HEK293 (cell line): Measurements from ENCODE around the gene ERGIC1.

Experiments
- CTCF ChIA-PET: fragments of 350-600 bp; formaldehyde crosslinking; extraction: SDS; loops from one replicate; lab custom pipeline; 2021; ENCODE audit warnings: antibody characterized with exemption; lab: Yijun Ruan, JAX
- POLR2A ChIA-PET: fragments of 300-600 bp; formaldehyde crosslinking; extraction: SDS; loops from one replicate; lab custom pipeline; 2020; ENCODE audit warnings: antibody characterized with exemption, inconsistent platforms; lab: Yijun Ruan, JAX
- H3K27ac ChIP-seq: fragments of 200-500 bp; sonication (Bioruptor generic); 2 replicates; pipeline ENCODE4 v1.5.1; 2014; ENCODE audit warnings: low read depth, low read length, control low read depth, inconsistent platforms; ENCODE audit errors: extremely low read depth
- H3K36me3 ChIP-seq, 2 experiments: fragments of 200-500 bp in 1 of 2; sonication (Bioruptor generic) in 1 of 2; 1 replicate in 1 of 2; 2 replicates in 1 of 2; pipeline ENCODE4 v1.5.1; 2014 to 2017; ENCODE audit warnings: inconsistent platforms in 2 of 2, low read length in 2 of 2; ENCODE audit not compliant: control insufficient read depth in 2 of 2, insufficient read depth in 1 of 2
- H3K4me1 ChIP-seq: fragments of 200-500 bp; sonication (Bioruptor generic); 2 replicates; pipeline ENCODE4 v1.5.1; 2014; ENCODE audit warnings: mild to moderate bottlenecking, low read length, inconsistent platforms; ENCODE audit not compliant: control insufficient read depth, insufficient read depth
- H3K4me3 ChIP-seq: 2 replicates; pipeline ENCODE4 v1.5.1; 2011; ENCODE audit warnings: low read depth, mild to moderate bottlenecking, control low read depth, low read length, moderate library complexity
- H3K9me3 ChIP-seq: fragments of 200-500 bp; sonication (Bioruptor generic); 2 replicates; pipeline ENCODE4 v1.5.1; 2014; ENCODE audit warnings: low read depth, low read length, inconsistent platforms; ENCODE audit not compliant: control insufficient read depth, insufficient read depth
- EGR2 ChIP-seq: fragments of 450-650 bp; formaldehyde crosslinking; IDR thresholded peaks from 2 replicates; pipeline ENCODE4 v1.5.1; 2016; ENCODE audit warnings: low read depth, missing biosample characterization, missing genetic modification characterization
- HOXC10 ChIP-seq: sonication (generic); formaldehyde crosslinking; IDR thresholded peaks from 2 replicates; pipeline ENCODE4 v1.8.1; 2023; ENCODE audit warnings: mild to moderate bottlenecking, missing genetic modification reagents
- KLF7 ChIP-seq: fragments of 450-650 bp; formaldehyde crosslinking; IDR thresholded peaks from 2 replicates; pipeline ENCODE4 v1.5.1; 2016; ENCODE audit warnings: missing biosample characterization, missing genetic modification characterization, borderline replicate concordance
- KLF8 ChIP-seq: fragments of 450-650 bp; formaldehyde crosslinking; IDR thresholded peaks from 2 replicates; pipeline ENCODE4 v1.5.1; 2016; ENCODE audit warnings: missing biosample characterization, missing genetic modification characterization
- ZFP41 ChIP-seq: fragments of 450-650 bp; formaldehyde crosslinking; IDR thresholded peaks from 2 replicates; pipeline ENCODE4 v1.5.1; 2016; ENCODE audit warnings: missing biosample characterization, missing genetic modification characterization, borderline replicate concordance
- ZFP69B ChIP-seq: fragments of 450-650 bp; formaldehyde crosslinking; IDR thresholded peaks from 2 replicates; pipeline ENCODE4 v1.5.1; 2016; ENCODE audit warnings: missing biosample characterization, missing genetic modification characterization
- ZIC2 ChIP-seq: fragments of 450-650 bp; formaldehyde crosslinking; IDR thresholded peaks from 2 replicates; pipeline ENCODE4 v1.5.1; 2016; ENCODE audit warnings: missing biosample characterization, missing genetic modification characterization
- ZNF16 ChIP-seq: fragments of 450-650 bp; formaldehyde crosslinking; IDR thresholded peaks from 2 replicates; pipeline ENCODE4 v1.5.1; 2016; ENCODE audit warnings: low read depth, missing biosample characterization, missing genetic modification characterization
- ZNF169 ChIP-seq: fragments of 450-650 bp; formaldehyde crosslinking; IDR thresholded peaks from 2 replicates; pipeline ENCODE4 v1.5.1; 2016; ENCODE audit warnings: missing biosample characterization, missing genetic modification characterization
- ZNF214 ChIP-seq: fragments of 450-650 bp; formaldehyde crosslinking; IDR thresholded peaks from 2 replicates; pipeline ENCODE4 v1.5.1; 2017; ENCODE audit warnings: missing biosample characterization, mild to moderate bottlenecking, missing genetic modification characterization, borderline replicate concordance
- ZNF248 ChIP-seq: fragments of 450-650 bp; formaldehyde crosslinking; IDR thresholded peaks from 2 replicates; pipeline ENCODE4 v1.5.1; 2017; ENCODE audit warnings: missing biosample characterization, missing genetic modification characterization
- ZNF274 ChIP-seq, 2 experiments: fragments of 200-500 bp in 1 of 2; fragments of 450-650 bp in 1 of 2; sonication (Bioruptor generic) in 1 of 2; formaldehyde crosslinking in 1 of 2; IDR thresholded peaks; 2 replicates each; pipeline versions ENCODE4 v1.5.1 to v1.6.1; 2014 to 2016; ENCODE audit warnings: borderline replicate concordance in 1 of 2, inconsistent platforms in 1 of 2, low read length in 1 of 2, missing biosample characterization in 1 of 2, missing genetic modification characterization in 1 of 2
- ZNF292 ChIP-seq: fragments of 450-650 bp; formaldehyde crosslinking; IDR thresholded peaks from 2 replicates; pipeline ENCODE4 v1.5.1; 2016; ENCODE audit warnings: low read depth, missing biosample characterization, missing genetic modification characterization, borderline replicate concordance
- ZNF341 ChIP-seq: fragments of 450-650 bp; formaldehyde crosslinking; IDR thresholded peaks from 2 replicates; pipeline ENCODE4; 2016; ENCODE audit warnings: low read depth, missing biosample characterization, missing genetic modification characterization
- ZNF391 ChIP-seq: fragments of 450-650 bp; formaldehyde crosslinking; IDR thresholded peaks from 2 replicates; pipeline ENCODE4 v1.5.1; 2016; ENCODE audit warnings: low read depth, missing biosample characterization, missing genetic modification characterization, borderline replicate concordance
- ZNF398 ChIP-seq: fragments of 450-650 bp; formaldehyde crosslinking; IDR thresholded peaks from 2 replicates; pipeline ENCODE4 v1.5.1; 2017; ENCODE audit warnings: missing biosample characterization, missing genetic modification characterization
- ZNF433 ChIP-seq: fragments of 450-650 bp; formaldehyde crosslinking; IDR thresholded peaks from 2 replicates; pipeline ENCODE4 v1.5.1; 2016; ENCODE audit warnings: missing biosample characterization, missing genetic modification characterization, low read depth
- ZNF558 ChIP-seq: fragments of 450-650 bp; formaldehyde crosslinking; IDR thresholded peaks from 2 replicates; pipeline ENCODE4 v1.5.1; 2016; ENCODE audit warnings: missing biosample characterization, missing genetic modification characterization
- ZNF585B ChIP-seq: fragments of 450-650 bp; formaldehyde crosslinking; IDR thresholded peaks from 2 replicates; pipeline ENCODE4 v1.5.1; 2016; ENCODE audit warnings: missing biosample characterization, missing genetic modification characterization
- ZNF624 ChIP-seq: fragments of 450-650 bp; formaldehyde crosslinking; IDR thresholded peaks from 2 replicates; pipeline ENCODE4 v1.5.1; 2017; ENCODE audit warnings: missing biosample characterization, missing genetic modification characterization
- ZSCAN30 ChIP-seq: fragments of 450-650 bp; IDR thresholded peaks from 2 replicates; pipeline ENCODE4 v1.5.1; 2018; ENCODE audit warnings: missing biosample characterization, mild to moderate bottlenecking, missing genetic modification characterization, moderate library complexity
- TF ChIP-seq, protein P1 (sequence below): fragments of 450-650 bp; formaldehyde crosslinking; optimal IDR thresholded peaks from 2 replicates; pipeline ENCODE3; 2016; ENCODE audit warnings: missing biosample characterization, mild to moderate bottlenecking, missing genetic modification characterization
- TF ChIP-seq, protein P2 (sequence below): fragments of 450-650 bp; formaldehyde crosslinking; IDR thresholded peaks from 2 replicates; pipeline ENCODE4 v1.5.1; 2016; ENCODE audit warnings: missing biosample characterization, missing genetic modification characterization
- TF ChIP-seq, protein P3 (sequence below): fragments of 450-650 bp; formaldehyde crosslinking; IDR thresholded peaks from 2 replicates; pipeline ENCODE4 v1.5.1; 2016; ENCODE audit warnings: missing biosample characterization, missing genetic modification characterization

Gene ERGIC1

DNA sequence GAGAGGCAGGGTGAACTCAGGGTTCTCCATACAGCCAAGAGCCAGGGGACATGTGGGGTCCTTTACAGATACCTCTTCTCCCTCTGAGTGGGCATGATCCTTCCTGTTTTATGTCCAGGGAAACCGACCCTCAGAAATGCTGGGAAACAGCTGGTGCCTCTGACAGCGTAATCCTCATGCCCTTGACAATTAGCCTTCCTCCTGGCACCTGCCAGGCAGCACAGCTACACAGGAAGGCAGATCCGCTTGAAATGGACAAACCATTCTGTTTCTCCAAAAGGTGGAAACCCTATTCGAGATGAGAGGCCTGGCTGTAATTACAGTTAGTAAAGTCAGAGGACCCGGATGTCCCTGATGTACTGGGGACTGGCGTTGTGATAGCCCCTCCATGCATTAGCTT, 7.2 kb downstream of the ERGIC1 start:
- no peak for TF ChIP-seq ZFP69B
- TF ChIP-seq ZNF248 (tag by site-specific recombination), result no peak
- no peak for TF ChIP-seq ZNF433 (tag by site-specific recombination)
- no peak for TF ChIP-seq HOXC10 (CRISPR knock-in tag)
- TF ChIP-seq, protein P1, sequence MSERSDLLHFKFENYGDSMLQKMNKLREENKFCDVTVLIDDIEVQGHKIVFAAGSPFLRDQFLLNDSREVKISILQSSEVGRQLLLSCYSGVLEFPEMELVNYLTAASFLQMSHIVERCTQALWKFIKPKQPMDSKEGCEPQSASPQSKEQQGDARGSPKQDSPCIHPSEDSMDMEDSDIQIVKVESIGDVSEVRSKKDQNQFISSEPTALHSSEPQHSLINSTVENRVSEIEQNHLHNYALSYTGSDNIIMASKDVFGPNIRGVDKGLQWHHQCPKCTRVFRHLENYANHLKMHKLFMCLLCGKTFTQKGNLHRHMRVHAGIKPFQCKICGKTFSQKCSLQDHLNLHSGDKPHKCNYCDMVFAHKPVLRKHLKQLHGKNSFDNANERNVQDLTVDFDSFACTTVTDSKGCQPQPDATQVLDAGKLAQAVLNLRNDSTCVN (tag by site-specific recombination), result no peak
- TF ChIP-seq ZNF585B (tag by site-specific recombination), result no peak
- TF ChIP-seq ZNF16 (tag by site-specific recombination), result no peak
- no peak for TF ChIP-seq ZSCAN30
- no peak for TF ChIP-seq ZFP41 (tag by site-specific recombination)
- TF ChIP-seq ZNF169 (tag by site-specific recombination), result no peak
- no peak for TF ChIP-seq ZNF214
- TF ChIP-seq, protein P2, sequence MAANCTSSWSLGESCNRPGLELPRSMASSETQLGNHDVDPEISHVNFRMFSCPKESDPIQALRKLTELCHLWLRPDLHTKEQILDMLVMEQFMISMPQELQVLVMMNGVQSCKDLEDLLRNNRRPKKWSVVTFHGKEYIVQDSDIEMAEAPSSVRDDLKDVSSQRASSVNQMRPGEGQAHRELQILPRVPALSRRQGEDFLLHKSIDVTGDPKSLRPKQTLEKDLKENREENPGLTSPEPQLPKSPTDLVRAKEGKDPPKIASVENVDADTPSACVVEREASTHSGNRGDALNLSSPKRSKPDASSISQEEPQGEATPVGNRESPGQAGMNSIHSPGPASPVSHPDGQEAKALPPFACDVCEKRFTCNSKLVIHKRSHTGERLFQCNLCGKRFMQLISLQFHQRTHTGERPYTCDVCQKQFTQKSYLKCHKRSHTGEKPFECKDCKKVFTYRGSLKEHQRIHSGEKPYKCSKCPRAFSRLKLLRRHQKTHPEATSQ, result no peak
- no peak for TF ChIP-seq KLF8
- TF ChIP-seq, protein P3, sequence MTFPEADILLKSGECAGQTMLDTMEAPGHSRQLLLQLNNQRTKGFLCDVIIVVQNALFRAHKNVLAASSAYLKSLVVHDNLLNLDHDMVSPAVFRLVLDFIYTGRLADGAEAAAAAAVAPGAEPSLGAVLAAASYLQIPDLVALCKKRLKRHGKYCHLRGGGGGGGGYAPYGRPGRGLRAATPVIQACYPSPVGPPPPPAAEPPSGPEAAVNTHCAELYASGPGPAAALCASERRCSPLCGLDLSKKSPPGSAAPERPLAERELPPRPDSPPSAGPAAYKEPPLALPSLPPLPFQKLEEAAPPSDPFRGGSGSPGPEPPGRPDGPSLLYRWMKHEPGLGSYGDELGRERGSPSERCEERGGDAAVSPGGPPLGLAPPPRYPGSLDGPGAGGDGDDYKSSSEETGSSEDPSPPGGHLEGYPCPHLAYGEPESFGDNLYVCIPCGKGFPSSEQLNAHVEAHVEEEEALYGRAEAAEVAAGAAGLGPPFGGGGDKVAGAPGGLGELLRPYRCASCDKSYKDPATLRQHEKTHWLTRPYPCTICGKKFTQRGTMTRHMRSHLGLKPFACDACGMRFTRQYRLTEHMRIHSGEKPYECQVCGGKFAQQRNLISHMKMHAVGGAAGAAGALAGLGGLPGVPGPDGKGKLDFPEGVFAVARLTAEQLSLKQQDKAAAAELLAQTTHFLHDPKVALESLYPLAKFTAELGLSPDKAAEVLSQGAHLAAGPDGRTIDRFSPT (tag by site-specific recombination), result no peak
- TF ChIP-seq KLF7 (tag by site-specific recombination), result no peak
- no peak for TF ChIP-seq ZNF391
- TF ChIP-seq ZNF341 (tag by site-specific recombination), result no peak
- TF ChIP-seq, all 188 proteins: peak for 0
- no peak overlapping the region for H3K4me3 ChIP-seq
- H3K4me1 ChIP-seq, result peaks cover 9% of the 10 kb centered on the region
- H3K9me3 ChIP-seq, result no peaks in the 10 kb centered on the region
- no peak overlapping the region for H3K27ac ChIP-seq
- peaks cover 0 to 4% of the 10 kb centered on the region in 2 experiments; a peak in 2 of 3 replicates for H3K36me3 ChIP-seq
- ChIA-PET CTCF (interaction anchor here (0.6 kb wide), 2 partner anchors 17 to 1016 kb away, joined by 3 read pairs; no protein-coding TSS in a partner anchor), POLR2A (no interaction called here)

GRCh38 chr5:172843825-172844576, 9.9 kb downstream of the ERGIC1 start:
- Histone ChIP-seq H3K9me3 (no peaks in the 10 kb centered on the region), H3K36me3 (no peaks in the 10 kb centered on the region; a peak in 1 of 3 replicates), H3K4me3 (no peak overlapping the region), H3K27ac (no peak overlapping the region), H3K4me1 (no peaks in the 10 kb centered on the region)
- POLR2A ChIA-PET, result no interaction called here
- CTCF ChIA-PET, result interaction anchor here (0.6 to 1.3 kb wide), 5 partner anchors 12 to 1905 kb away, joined by 3 to 6 read pairs (median 3); no protein-coding TSS in a partner anchor
- TF ChIP-seq EGR2 (tag by site-specific recombination) (no peak), ZNF624 (tag by site-specific recombination) (no peak), ZNF292 (tag by site-specific recombination) (no peak), ZNF398 (tag by site-specific recombination) (no peak), ZNF274 (IDR thresholded peaks at IDR 0.05; ENCODE audit: low read length) (no peak), ZNF274 (tag by site-specific recombination; IDR thresholded peaks at IDR 0.05; ENCODE audit: borderline replicate concordance) (no peak), ZIC2 (tag by site-specific recombination) (no peak), ZNF169 (tag by site-specific recombination) (no peak), ZNF558 (tag by site-specific recombination) (no peak)
